ENCODE measurements around the gene FAM32A. TPM values are rescaled to one million over a fixed set of nuclear protein-coding genes. Genes with fewer than 3 reads are reported as not detected.

FAM32A gene
- total RNA-seq, 5 donors from 2014 or later (not counting 1 experiment from before 2014, with no cell fraction given), result 42.1 to 60.6 (median 53.3) TPM

GRCh38 chr19:16153582-16154336 lies 31.5 kb upstream of the FAM32A start:
- H3K27ac Mint-ChIP-seq, result no peak overlapping the region
- CTCF ChIA-PET, result interaction anchor here in 1 of 2 donors (0.5 kb wide), 1 partner anchor 113 kb away, joined by 3 read pairs; no protein-coding TSS in a partner anchor
- POLR2A ChIA-PET, result no interaction called here
- H3K36me3 ChIP-seq (ENCODE audit: control insufficient read depth in 2 of 2, extremely low read depth in 1 of 2, insufficient read depth in 1 of 2, low read length in 1 of 2), result peaks cover 15 to 81% of the 10 kb centered on the region in 2 donors
- no peak overlapping the region for H3K27ac ChIP-seq (ENCODE audit: low read length)
- H3K9me3 ChIP-seq, result no peaks in the 10 kb centered on the region
- H3K27me3 ChIP-seq (replicated peaks in 1 of 2; ENCODE audit: control insufficient read depth in 2 of 2, extremely low read depth in 1 of 2, insufficient read depth in 2 of 2, low read length in 1 of 2), result no peaks in the 10 kb centered on the region
- no peak overlapping the region for H3K4me3 Mint-ChIP-seq
- ATAC-seq (replicated peaks in 1 of 4) (no peak), DNase-seq (no peak)
- no peaks in the 10 kb centered on the region for H3K9me3 Mint-ChIP-seq
- no peaks in the 10 kb centered on the region for H3K27me3 Mint-ChIP-seq
- H3K36me3 Mint-ChIP-seq, result peaks cover 52% of the 10 kb centered on the region
- H3K4me1 ChIP-seq (ENCODE audit: control insufficient read depth in 1 of 2, extremely low read depth in 1 of 2, insufficient read depth in 2 of 2, low read length in 2 of 2), result peaks cover 0 to 2% of the 10 kb centered on the region in 2 experiments
- H3K4me3 ChIP-seq (ENCODE audit: control insufficient read depth in 1 of 2, extremely low read depth in 1 of 2, low read length in 1 of 2), result no peak overlapping the region
- peaks cover 0 to 16% (median 6%) of the 10 kb centered on the region in 3 donors for H3K4me1 Mint-ChIP-seq
- WGBS (ENCODE audit: insufficient coverage), result 93% methylated on average over 7 of the region's 11 CpGs

- H3K4me3 ChIP-seq (ENCODE audit: control insufficient read depth in 1 of 2, extremely low read depth in 1 of 2, low read length in 1 of 2), result no peak overlapping the region
- peak overlapping the region in 1 of 2 donors; percentile 40 for H3K27ac Mint-ChIP-seq
- H3K36me3 Mint-ChIP-seq, result peaks cover 46% of the 10 kb centered on the region
- 97% methylated on average over 7 of the region's 8 CpGs for WGBS (ENCODE audit: insufficient coverage)
- H3K27me3 ChIP-seq (replicated peaks in 1 of 2; ENCODE audit: control insufficient read depth in 2 of 2, extremely low read depth in 1 of 2, insufficient read depth in 2 of 2, low read length in 1 of 2), result no peaks in the 10 kb centered on the region
- ChIA-PET CTCF (no interaction called here), POLR2A (no interaction called here)
- H3K27ac ChIP-seq (ENCODE audit: low read length), result no peak overlapping the region
- H3K4me1 Mint-ChIP-seq, result peaks cover 0 to 10% (median 6%) of the 10 kb centered on the region in 3 donors
- H3K36me3 ChIP-seq (ENCODE audit: control insufficient read depth in 2 of 2, extremely low read depth in 1 of 2, insufficient read depth in 1 of 2, low read length in 1 of 2), result peaks cover 15 to 75% of the 10 kb centered on the region in 2 donors
- ATAC-seq (replicated peaks in 1 of 4), result no peak
- peaks cover 0 to 2% of the 10 kb centered on the region in 2 experiments for H3K4me1 ChIP-seq (ENCODE audit: control insufficient read depth in 1 of 2, extremely low read depth in 1 of 2, insufficient read depth in 2 of 2, low read length in 2 of 2)
- no peaks in the 10 kb centered on the region for H3K9me3 ChIP-seq
- DNase-seq, result no peak
- H3K27me3 Mint-ChIP-seq, result no peaks in the 10 kb centered on the region
- no peaks in the 10 kb centered on the region for H3K9me3 Mint-ChIP-seq
- no peak overlapping the region for H3K4me3 Mint-ChIP-seq
These were observed 30.7 kb upstream of the FAM32A start for GRCh38 chr19:16154557-16154956.

- H3K4me3 Mint-ChIP-seq, result no peak overlapping the region
- Histone ChIP-seq H3K36me3 (ENCODE audit: control insufficient read depth in 2 of 2, extremely low read depth in 1 of 2, insufficient read depth in 1 of 2, low read length in 1 of 2) (peaks cover 15 to 70% of the 10 kb centered on the region in 2 donors), H3K27ac (ENCODE audit: low read length) (no peak overlapping the region), H3K4me1 (ENCODE audit: control insufficient read depth in 1 of 2, extremely low read depth in 1 of 2, insufficient read depth in 2 of 2, low read length in 2 of 2) (no peaks in the 10 kb centered on the region), H3K4me3 (ENCODE audit: control insufficient read depth in 1 of 2, extremely low read depth in 1 of 2, low read length in 1 of 2) (no peak overlapping the region), H3K27me3 (replicated peaks in 1 of 2; ENCODE audit: control insufficient read depth in 2 of 2, extremely low read depth in 1 of 2, insufficient read depth in 2 of 2, low read length in 1 of 2) (no peaks in the 10 kb centered on the region), H3K9me3 (no peaks in the 10 kb centered on the region)
- peaks cover 46% of the 10 kb centered on the region for H3K36me3 Mint-ChIP-seq
- peak overlapping the region; percentile 6 to 40 for H3K27ac Mint-ChIP-seq
- H3K27me3 Mint-ChIP-seq, result no peaks in the 10 kb centered on the region
- H3K9me3 Mint-ChIP-seq, result no peaks in the 10 kb centered on the region
- 100% methylated on average over 1 of the region's 1 CpG for WGBS (ENCODE audit: insufficient coverage)
- peaks cover 0 to 8% (median 6%) of the 10 kb centered on the region in 3 donors for H3K4me1 Mint-ChIP-seq
- CTCF ChIA-PET, result no interaction called here
- ATAC-seq (replicated peaks in 1 of 4) (no peak), DNase-seq (no peak)
- POLR2A ChIA-PET, result no interaction called here
These were observed 30.1 kb upstream of the FAM32A start for GRCh38 chr19:16155128-16155527.

GRCh38 chr19:16156904-16157303 lies 28.3 kb upstream of the FAM32A start:
- peaks cover 12 to 57% of the 10 kb centered on the region in 2 donors for H3K36me3 ChIP-seq (ENCODE audit: control insufficient read depth in 2 of 2, extremely low read depth in 1 of 2, insufficient read depth in 1 of 2, low read length in 1 of 2)
- 68% methylated on average over 4 of the region's 6 CpGs for WGBS (ENCODE audit: insufficient coverage)

GRCh38 chr19:16157601-16158000 lies 27.6 kb upstream of the FAM32A start:
- H3K36me3 ChIP-seq (ENCODE audit: control insufficient read depth in 2 of 2, extremely low read depth in 1 of 2, insufficient read depth in 1 of 2, low read length in 1 of 2), result peaks cover 12 to 52% of the 10 kb centered on the region in 2 donors
- ATAC-seq (replicated peaks in 1 of 4) (no peak), DNase-seq (no peak)
- H3K27ac ChIP-seq (ENCODE audit: low read length), result no peak overlapping the region
- no peak overlapping the region for H3K4me3 ChIP-seq (ENCODE audit: control insufficient read depth in 1 of 2, extremely low read depth in 1 of 2, low read length in 1 of 2)
- ChIA-PET CTCF (no interaction called here), POLR2A (interaction anchor here in 1 of 2 donors (0.5 kb wide), 1 partner anchor 242 kb away, joined by 3 read pairs; no protein-coding TSS in a partner anchor)
- peaks cover 3 to 18% (median 6%) of the 10 kb centered on the region in 3 donors for H3K4me1 Mint-ChIP-seq
- H3K9me3 Mint-ChIP-seq, result no peaks in the 10 kb centered on the region
- H3K27ac Mint-ChIP-seq, result no peak overlapping the region
- no peaks in the 10 kb centered on the region for H3K4me1 ChIP-seq (ENCODE audit: control insufficient read depth in 1 of 2, extremely low read depth in 1 of 2, insufficient read depth in 2 of 2, low read length in 2 of 2)
- peaks cover 46% of the 10 kb centered on the region for H3K36me3 Mint-ChIP-seq
- no peak overlapping the region for H3K4me3 Mint-ChIP-seq
- no peaks in the 10 kb centered on the region for H3K27me3 Mint-ChIP-seq
- no peaks in the 10 kb centered on the region for H3K27me3 ChIP-seq (replicated peaks in 1 of 2; ENCODE audit: control insufficient read depth in 2 of 2, extremely low read depth in 1 of 2, insufficient read depth in 2 of 2, low read length in 1 of 2)
- no peaks in the 10 kb centered on the region for H3K9me3 ChIP-seq
- 88% methylated on average over 6 of the region's 10 CpGs for WGBS (ENCODE audit: insufficient coverage)

More at GRCh38 chr19:16156904-16157303, 28.3 kb upstream of the FAM32A start:
- Histone ChIP-seq H3K4me1 (ENCODE audit: control insufficient read depth in 1 of 2, extremely low read depth in 1 of 2, insufficient read depth in 2 of 2, low read length in 2 of 2) (no peaks in the 10 kb centered on the region), H3K27me3 (replicated peaks in 1 of 2; ENCODE audit: control insufficient read depth in 2 of 2, extremely low read depth in 1 of 2, insufficient read depth in 2 of 2, low read length in 1 of 2) (no peaks in the 10 kb centered on the region), H3K27ac (ENCODE audit: low read length) (no peak overlapping the region), H3K4me3 (ENCODE audit: control insufficient read depth in 1 of 2, extremely low read depth in 1 of 2, low read length in 1 of 2) (no peak overlapping the region), H3K9me3 (no peaks in the 10 kb centered on the region)
- Mint-ChIP-seq H3K27ac (no peak overlapping the region), H3K36me3 (peaks cover 46% of the 10 kb centered on the region), H3K9me3 (no peaks in the 10 kb centered on the region), H3K27me3 (no peaks in the 10 kb centered on the region), H3K4me1 (peaks cover 3 to 18% (median 6%) of the 10 kb centered on the region in 3 donors), H3K4me3 (no peak overlapping the region)
- ATAC-seq (replicated peaks in 1 of 4), result no peak
- DNase-seq, result no peak
- ChIA-PET CTCF (interaction anchor here in 1 of 2 donors (0.6 kb wide), 1 partner anchor 365 kb away, joined by 4 read pairs; no protein-coding TSS in a partner anchor), POLR2A (interaction anchor here in 1 of 2 donors (0.6 kb wide), 1 partner anchor 11 kb away, joined by 5 read pairs; no protein-coding TSS in a partner anchor)

GRCh38 chr19:16159655-16160054 lies 25.6 kb upstream of the FAM32A start:
- H3K4me3 ChIP-seq (ENCODE audit: control insufficient read depth in 1 of 2, extremely low read depth in 1 of 2, low read length in 1 of 2), result no peak overlapping the region
- H3K27ac ChIP-seq (ENCODE audit: low read length), result no peak overlapping the region
- H3K36me3 ChIP-seq (ENCODE audit: control insufficient read depth in 2 of 2, extremely low read depth in 1 of 2, insufficient read depth in 1 of 2, low read length in 1 of 2), result peaks cover 3 to 31% of the 10 kb centered on the region in 2 donors
- H3K9me3 ChIP-seq, result no peaks in the 10 kb centered on the region
- Mint-ChIP-seq H3K4me1 (peaks cover 3 to 17% (median 6%) of the 10 kb centered on the region in 3 donors), H3K36me3 (peaks cover 29% of the 10 kb centered on the region), H3K27ac (no peak overlapping the region), H3K9me3 (no peaks in the 10 kb centered on the region), H3K4me3 (no peak overlapping the region), H3K27me3 (no peaks in the 10 kb centered on the region)
- H3K27me3 ChIP-seq (replicated peaks in 1 of 2; ENCODE audit: control insufficient read depth in 2 of 2, extremely low read depth in 1 of 2, insufficient read depth in 2 of 2, low read length in 1 of 2), result no peaks in the 10 kb centered on the region
- WGBS (ENCODE audit: insufficient coverage), result 67% methylated on average over 1 of the region's 5 CpGs
- H3K4me1 ChIP-seq (ENCODE audit: control insufficient read depth in 1 of 2, extremely low read depth in 1 of 2, insufficient read depth in 2 of 2, low read length in 2 of 2), result no peaks in the 10 kb centered on the region
- no peak for DNase-seq
- ATAC-seq (replicated peaks in 1 of 4), result no peak
- ChIA-PET CTCF (interaction anchor here in 1 of 2 donors (0.6 kb wide), 1 partner anchor 96 kb away, joined by 4 read pairs; no protein-coding TSS in a partner anchor), POLR2A (interaction anchor here in 1 of 2 donors (0.6 kb wide), 1 partner anchor 31 kb away, joined by 3 read pairs; no protein-coding TSS in a partner anchor)
